ENCODE data around the gene TRIM46. TPM values are rescaled to one million over a fixed set of nuclear protein-coding genes. Genes with fewer than 3 reads are reported as not detected.

Gene TRIM46
- total and polyA plus RNA-seq, 2 experiments from 2014 or later = 8.1 to 15.4 TPM

- peak overlapping the region; percentile 97 for H3K4me3 Mint-ChIP-seq
- peaks cover 3% of the 10 kb centered on the region; the same call in 1 of the 3 replicates for H3K9me3 Mint-ChIP-seq
- peaks cover 31% of the 10 kb centered on the region for H3K4me1 Mint-ChIP-seq
- H3K27ac Mint-ChIP-seq = peak overlapping the region; percentile 98
- DNase-seq (ENCODE audit: low spot score) (no peak), ATAC-seq (no peak)
- Histone ChIP-seq H3K4me1 (ENCODE audit: insufficient read depth) (peaks cover 21% of the 10 kb centered on the region), H3K36me3 (ENCODE audit: insufficient read depth) (peaks cover 51% of the 10 kb centered on the region), H3K4me2 (peak overlapping the region; percentile 91), H3K27me3 (ENCODE audit: insufficient read depth) (no peaks in the 10 kb centered on the region), H3K27ac (ENCODE audit: low read depth) (peak overlapping the region; percentile 97), H3K79me2 (replicated peaks; ENCODE audit: insufficient read depth) (peaks cover 29% of the 10 kb centered on the region), H3K4me3 (peak overlapping the region; percentile 99), H3F3A (replicated peaks; ENCODE audit: low read depth) (peaks cover 50% of the 10 kb centered on the region), H3K9me2 (ENCODE audit: insufficient read depth) (no peaks in the 10 kb centered on the region), H4K20me1 (replicated peaks; ENCODE audit: insufficient read depth) (peaks cover 39% of the 10 kb centered on the region), H2AFZ (no peak overlapping the region)
- peaks cover 54% of the 10 kb centered on the region for H3K27me3 Mint-ChIP-seq (ENCODE audit: insufficient read depth, low read depth, poor library complexity)
- TF ChIP-seq EZH2 (IDR thresholded peaks at IDR 0.05; ENCODE audit: low read depth, unreplicated experiment) (no peak), EZH2phosphoT487 (IDR thresholded peaks at IDR 0.05; ENCODE audit: unreplicated experiment) (no peak), CTCF (conservative IDR thresholded peaks at IDR 0.05; ENCODE audit: low read depth in 2 of 2) (no peak), STAT1 (IDR thresholded peaks at IDR 0.05; ENCODE audit: unreplicated experiment) (no peak), JUNB (IDR thresholded peaks at IDR 0.05; ENCODE audit: unreplicated experiment) (no peak), ZNF331 (CRISPR knock-in tag; IDR thresholded peaks at IDR 0.05; ENCODE audit: low read depth) (no peak), ZNF114 (CRISPR knock-in tag; IDR thresholded peaks at IDR 0.05) (no peak), CREB1 (CRISPR knock-in tag; IDR thresholded peaks at IDR 0.05; ENCODE audit: low read depth) (no peak)
- TF ChIP-seq, protein P1, sequence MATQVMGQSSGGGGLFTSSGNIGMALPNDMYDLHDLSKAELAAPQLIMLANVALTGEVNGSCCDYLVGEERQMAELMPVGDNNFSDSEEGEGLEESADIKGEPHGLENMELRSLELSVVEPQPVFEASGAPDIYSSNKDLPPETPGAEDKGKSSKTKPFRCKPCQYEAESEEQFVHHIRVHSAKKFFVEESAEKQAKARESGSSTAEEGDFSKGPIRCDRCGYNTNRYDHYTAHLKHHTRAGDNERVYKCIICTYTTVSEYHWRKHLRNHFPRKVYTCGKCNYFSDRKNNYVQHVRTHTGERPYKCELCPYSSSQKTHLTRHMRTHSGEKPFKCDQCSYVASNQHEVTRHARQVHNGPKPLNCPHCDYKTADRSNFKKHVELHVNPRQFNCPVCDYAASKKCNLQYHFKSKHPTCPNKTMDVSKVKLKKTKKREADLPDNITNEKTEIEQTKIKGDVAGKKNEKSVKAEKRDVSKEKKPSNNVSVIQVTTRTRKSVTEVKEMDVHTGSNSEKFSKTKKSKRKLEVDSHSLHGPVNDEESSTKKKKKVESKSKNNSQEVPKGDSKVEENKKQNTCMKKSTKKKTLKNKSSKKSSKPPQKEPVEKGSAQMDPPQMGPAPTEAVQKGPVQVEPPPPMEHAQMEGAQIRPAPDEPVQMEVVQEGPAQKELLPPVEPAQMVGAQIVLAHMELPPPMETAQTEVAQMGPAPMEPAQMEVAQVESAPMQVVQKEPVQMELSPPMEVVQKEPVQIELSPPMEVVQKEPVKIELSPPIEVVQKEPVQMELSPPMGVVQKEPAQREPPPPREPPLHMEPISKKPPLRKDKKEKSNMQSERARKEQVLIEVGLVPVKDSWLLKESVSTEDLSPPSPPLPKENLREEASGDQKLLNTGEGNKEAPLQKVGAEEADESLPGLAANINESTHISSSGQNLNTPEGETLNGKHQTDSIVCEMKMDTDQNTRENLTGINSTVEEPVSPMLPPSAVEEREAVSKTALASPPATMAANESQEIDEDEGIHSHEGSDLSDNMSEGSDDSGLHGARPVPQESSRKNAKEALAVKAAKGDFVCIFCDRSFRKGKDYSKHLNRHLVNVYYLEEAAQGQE (IDR thresholded peaks at IDR 0.05; ENCODE audit: unreplicated experiment) = no peak
- TF ChIP-seq, protein P2, sequence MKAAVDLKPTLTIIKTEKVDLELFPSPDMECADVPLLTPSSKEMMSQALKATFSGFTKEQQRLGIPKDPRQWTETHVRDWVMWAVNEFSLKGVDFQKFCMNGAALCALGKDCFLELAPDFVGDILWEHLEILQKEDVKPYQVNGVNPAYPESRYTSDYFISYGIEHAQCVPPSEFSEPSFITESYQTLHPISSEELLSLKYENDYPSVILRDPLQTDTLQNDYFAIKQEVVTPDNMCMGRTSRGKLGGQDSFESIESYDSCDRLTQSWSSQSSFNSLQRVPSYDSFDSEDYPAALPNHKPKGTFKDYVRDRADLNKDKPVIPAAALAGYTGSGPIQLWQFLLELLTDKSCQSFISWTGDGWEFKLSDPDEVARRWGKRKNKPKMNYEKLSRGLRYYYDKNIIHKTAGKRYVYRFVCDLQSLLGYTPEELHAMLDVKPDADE (IDR thresholded peaks at IDR 0.05) = no peak
- TF ChIP-seq, protein P3, sequence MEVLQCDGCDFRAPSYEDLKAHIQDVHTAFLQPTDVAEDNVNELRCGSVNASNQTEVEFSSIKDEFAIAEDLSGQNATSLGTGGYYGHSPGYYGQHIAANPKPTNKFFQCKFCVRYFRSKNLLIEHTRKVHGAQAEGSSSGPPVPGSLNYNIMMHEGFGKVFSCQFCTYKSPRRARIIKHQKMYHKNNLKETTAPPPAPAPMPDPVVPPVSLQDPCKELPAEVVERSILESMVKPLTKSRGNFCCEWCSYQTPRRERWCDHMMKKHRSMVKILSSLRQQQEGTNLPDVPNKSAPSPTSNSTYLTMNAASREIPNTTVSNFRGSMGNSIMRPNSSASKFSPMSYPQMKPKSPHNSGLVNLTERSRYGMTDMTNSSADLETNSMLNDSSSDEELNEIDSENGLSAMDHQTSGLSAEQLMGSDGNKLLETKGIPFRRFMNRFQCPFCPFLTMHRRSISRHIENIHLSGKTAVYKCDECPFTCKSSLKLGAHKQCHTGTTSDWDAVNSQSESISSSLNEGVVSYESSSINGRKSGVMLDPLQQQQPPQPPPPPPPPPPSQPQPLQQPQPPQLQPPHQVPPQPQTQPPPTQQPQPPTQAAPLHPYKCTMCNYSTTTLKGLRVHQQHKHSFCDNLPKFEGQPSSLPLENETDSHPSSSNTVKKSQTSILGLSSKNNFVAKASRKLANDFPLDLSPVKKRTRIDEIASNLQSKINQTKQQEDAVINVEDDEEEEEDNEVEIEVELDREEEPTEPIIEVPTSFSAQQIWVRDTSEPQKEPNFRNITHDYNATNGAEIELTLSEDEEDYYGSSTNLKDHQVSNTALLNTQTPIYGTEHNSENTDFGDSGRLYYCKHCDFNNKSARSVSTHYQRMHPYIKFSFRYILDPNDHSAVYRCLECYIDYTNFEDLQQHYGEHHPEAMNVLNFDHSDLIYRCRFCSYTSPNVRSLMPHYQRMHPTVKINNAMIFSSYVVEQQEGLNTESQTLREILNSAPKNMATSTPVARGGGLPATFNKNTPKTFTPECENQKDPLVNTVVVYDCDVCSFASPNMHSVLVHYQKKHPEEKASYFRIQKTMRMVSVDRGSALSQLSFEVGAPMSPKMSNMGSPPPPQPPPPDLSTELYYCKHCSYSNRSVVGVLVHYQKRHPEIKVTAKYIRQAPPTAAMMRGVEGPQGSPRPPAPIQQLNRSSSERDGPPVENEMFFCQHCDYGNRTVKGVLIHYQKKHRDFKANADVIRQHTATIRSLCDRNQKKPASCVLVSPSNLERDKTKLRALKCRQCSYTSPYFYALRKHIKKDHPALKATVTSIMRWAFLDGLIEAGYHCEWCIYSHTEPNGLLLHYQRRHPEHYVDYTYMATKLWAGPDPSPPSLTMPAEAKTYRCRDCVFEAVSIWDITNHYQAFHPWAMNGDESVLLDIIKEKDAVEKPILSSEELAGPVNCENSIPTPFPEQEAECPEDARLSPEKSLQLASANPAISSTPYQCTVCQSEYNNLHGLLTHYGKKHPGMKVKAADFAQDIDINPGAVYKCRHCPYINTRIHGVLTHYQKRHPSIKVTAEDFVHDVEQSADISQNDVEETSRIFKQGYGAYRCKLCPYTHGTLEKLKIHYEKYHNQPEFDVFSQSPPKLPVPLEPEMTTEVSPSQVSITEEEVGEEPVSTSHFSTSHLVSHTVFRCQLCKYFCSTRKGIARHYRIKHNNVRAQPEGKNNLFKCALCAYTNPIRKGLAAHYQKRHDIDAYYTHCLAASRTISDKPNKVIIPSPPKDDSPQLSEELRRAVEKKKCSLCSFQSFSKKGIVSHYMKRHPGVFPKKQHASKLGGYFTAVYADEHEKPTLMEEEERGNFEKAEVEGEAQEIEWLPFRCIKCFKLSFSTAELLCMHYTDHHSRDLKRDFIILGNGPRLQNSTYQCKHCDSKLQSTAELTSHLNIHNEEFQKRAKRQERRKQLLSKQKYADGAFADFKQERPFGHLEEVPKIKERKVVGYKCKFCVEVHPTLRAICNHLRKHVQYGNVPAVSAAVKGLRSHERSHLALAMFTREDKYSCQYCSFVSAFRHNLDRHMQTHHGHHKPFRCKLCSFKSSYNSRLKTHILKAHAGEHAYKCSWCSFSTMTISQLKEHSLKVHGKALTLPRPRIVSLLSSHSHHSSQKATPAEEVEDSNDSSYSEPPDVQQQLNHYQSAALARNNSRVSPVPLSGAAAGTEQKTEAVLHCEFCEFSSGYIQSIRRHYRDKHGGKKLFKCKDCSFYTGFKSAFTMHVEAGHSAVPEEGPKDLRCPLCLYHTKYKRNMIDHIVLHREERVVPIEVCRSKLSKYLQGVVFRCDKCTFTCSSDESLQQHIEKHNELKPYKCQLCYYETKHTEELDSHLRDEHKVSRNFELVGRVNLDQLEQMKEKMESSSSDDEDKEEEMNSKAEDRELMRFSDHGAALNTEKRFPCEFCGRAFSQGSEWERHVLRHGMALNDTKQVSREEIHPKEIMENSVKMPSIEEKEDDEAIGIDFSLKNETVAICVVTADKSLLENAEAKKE (CRISPR knock-in tag; IDR thresholded peaks at IDR 0.05) = no peak
- H3K36me3 Mint-ChIP-seq (ENCODE audit: low read depth) = peaks cover 69% of the 10 kb centered on the region
Observed at GRCh38 chr1:155196893-155197638, 23.4 kb downstream of the TRIM46 start.

Measured in GM23338 (cell line).